Epithelial cell of esophagus (primary cell): ENCODE data around the gene ENAH.

Experiments
- DNase-seq: peaks from one replicate; pipeline ENCODE4 v3.0.0; 2010; ENCODE audit warnings: low read depth
- H3K4me3 ChIP-seq: 2 replicates; pipeline ENCODE4 v1.5.1; 2011; ENCODE audit warnings: mild to moderate bottlenecking, low read length, control low read depth
- CTCF ChIP-seq: IDR thresholded peaks from 2 replicates; pipeline ENCODE4 v1.5.1; 2011; ENCODE audit warnings: low read depth, mild to moderate bottlenecking, low read length, control low read depth, inconsistent platforms; ENCODE audit not compliant: insufficient read depth; ENCODE audit errors: missing control alignments

Gene ENAH

DNA sequence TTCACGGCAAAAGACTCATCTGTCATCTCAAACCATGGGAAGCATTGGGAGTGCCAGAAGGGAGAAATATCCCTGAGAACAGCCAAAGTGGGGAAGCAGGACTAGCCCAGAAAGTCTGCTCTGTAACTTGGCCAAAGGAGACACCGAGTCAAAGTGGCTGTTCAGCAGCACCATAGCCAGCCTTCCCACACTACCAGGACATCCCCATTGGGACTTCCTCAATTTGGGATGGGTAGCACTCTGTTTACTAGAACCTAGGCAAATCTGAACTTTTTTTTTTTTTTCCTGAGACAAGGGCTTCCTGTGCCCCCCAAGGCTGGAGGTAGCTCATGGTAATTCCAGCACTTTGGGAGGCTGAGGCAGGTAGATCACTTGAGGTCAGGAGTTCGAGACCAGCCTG lies 93.0 kb downstream of the ENAH start:
- no peak for DNase-seq
- H3K4me3 ChIP-seq, result no peak overlapping the region
- TF ChIP-seq CTCF, result no peak

DNA sequence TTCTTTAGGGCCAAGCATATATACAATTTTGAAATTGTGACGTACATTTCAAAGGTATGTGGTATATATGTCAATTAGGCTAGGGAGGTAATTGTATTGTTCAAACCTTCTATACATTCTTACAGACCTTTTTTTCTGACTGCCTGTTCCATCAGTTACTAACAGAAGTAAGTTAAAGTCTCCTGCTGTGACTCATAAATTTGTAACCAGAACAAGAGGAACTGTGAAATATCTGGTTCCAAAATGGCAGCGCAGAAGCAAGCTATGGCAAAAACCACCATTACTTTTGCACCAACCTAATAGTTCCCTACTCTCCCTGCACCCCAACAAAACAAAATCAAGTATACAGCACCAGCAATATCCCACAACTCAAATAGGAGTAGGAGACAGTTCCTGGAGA lies 93.6 kb downstream of the ENAH start:
- peak; percentile 10 for DNase-seq

DNA sequence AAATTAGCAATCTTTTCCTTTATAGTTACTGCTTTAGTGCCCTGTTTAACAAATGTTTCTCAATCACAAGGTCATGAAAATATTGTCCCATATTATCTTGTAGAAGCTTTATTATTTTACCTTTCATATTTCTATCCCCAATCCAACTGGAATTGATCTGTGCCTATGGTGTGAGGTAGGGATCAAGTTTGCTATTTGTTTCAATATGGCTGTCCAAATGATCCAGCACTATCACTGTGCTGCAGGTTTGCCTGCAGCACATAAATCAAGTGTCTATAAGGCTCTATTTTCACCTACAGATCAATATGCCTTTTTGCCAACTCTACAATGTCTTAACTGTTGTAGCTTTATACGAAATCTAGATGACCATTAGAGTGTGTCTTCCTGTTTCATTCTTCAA lies 96.2 kb downstream of the ENAH start:
- TF ChIP-seq CTCF, result no peak
- no peak overlapping the region for H3K4me3 ChIP-seq
- no peak for DNase-seq

More for the DNA sequence above, 93.6 kb downstream of the ENAH start:
- H3K4me3 ChIP-seq, result no peak overlapping the region
- TF ChIP-seq CTCF, result no peak

GRCh38 chr1:225555821-225556220 lies 97.1 kb downstream of the ENAH start:
- no peak for DNase-seq
- no peak for TF ChIP-seq CTCF
- no peak overlapping the region for H3K4me3 ChIP-seq

DNA sequence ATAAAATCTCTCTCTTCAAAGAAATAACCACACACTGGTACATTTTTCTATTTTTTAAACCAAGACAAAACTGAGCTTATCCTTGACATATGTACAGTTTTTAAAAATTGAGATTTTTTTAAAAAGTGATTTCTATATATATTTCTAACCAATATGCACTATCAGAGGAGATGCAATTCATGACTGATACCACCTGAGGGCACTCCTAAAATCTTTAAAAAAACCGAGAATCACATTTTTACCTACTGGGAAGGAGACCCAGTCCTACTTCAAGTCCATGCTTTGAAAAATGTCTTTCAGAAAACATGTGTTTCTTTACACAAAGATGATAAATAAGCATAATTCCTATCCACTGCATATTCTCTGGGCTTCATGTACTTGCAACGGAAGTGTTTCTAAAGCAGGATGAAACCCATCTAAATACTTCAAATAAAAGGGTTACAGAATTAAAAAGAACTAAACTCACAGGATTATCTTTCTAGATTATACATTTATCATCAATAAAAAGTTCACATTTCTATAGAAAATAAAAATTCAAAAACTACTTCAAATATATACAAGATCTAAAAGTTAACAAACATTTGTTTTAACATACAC lies 98.6 kb downstream of the ENAH start:
- TF ChIP-seq CTCF, result peak; percentile 49
- H3K4me3 ChIP-seq, result no peak overlapping the region
- peak; percentile 23 for DNase-seq

DNA sequence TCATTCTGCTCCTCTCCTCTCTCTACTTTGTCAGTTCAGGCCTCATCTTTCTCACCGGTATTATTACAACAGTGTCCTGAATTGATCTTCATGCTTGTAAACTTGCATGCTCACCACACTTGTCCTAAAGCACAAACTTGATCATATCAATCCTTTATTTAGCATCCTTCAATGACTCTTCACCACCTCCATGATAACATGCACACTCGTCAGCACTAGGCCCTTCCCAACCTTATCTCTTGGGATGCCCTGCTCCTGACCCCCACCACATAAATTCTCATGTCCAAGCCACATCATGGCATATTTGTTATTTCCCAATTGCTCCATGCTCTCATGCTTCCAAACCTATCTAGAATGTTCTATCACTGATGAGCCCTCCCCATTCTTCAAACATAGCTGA lies 103.1 kb downstream of the ENAH start:
- H3K4me3 ChIP-seq, result no peak overlapping the region
- no peak for TF ChIP-seq CTCF
- DNase-seq, result no peak

- no peak overlapping the region for H3K4me3 ChIP-seq
- DNase-seq, result no peak
- no peak for TF ChIP-seq CTCF
These were observed 104.6 kb downstream of the ENAH start for GRCh38 chr1:225548140-225548857.
